Measurements from ENCODE around the gene OLAH.

OLAH gene

DNA sequence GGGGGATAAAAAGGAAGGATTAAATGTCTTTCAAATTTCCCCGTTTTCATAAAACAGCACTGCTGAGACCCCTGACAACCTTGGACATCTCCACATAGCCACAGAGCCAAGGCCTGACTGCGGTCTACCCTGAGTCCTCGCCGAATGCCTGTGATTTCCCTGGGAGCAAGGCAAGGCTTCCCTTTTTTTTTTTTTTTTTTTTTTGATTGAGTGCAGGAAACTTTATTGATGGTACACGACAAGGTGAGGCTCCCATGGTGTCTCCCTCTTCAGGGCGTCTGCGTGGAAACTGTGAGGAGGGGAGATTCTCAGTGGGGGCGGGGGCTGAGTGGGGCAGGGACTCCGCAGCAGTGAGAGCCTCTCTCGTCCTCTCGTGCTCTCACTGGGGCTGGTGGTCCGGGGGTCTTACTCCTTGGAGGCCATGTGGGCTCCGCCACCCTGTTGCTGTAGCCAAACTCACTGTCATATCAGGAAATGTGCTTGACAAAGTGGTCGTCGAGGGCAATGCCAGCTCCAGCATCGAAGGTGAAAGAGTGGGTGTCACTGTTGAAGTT lies 49.2 kb downstream of the OLAH start:
- Histone ChIP-seq H4K20me1 (ENCODE audit: insufficient read depth, low read length) (no peaks in the 10 kb centered on the region), H3K4me3 (ENCODE audit: low read length) (no peak overlapping the region), H3K27me3 (replicated peaks; ENCODE audit: insufficient read depth, low read length) (peaks cover 15% of the 10 kb centered on the region; the same call in 1 of the 2 replicates), H3F3A (ENCODE audit: insufficient read depth, low read length) (peaks cover 15% of the 10 kb centered on the region; the same call in 1 of the 2 replicates), H3K9me2 (replicated peaks; ENCODE audit: insufficient read depth, low read length) (no peaks in the 10 kb centered on the region), H3K9ac (ENCODE audit: low read length) (no peak overlapping the region), H3K36me3 (replicated peaks; ENCODE audit: insufficient read depth, low read length) (no peaks in the 10 kb centered on the region), H2AFZ (ENCODE audit: low read length) (no peak overlapping the region), H3K4me2 (ENCODE audit: low read depth, low read length) (no peak overlapping the region), H3K27ac (ENCODE audit: low read length) (no peak overlapping the region), H3K9me3 (replicated peaks; ENCODE audit: insufficient read depth, low read length) (no peaks in the 10 kb centered on the region), H3K79me2 (ENCODE audit: low read length) (peaks cover 4% of the 10 kb centered on the region), H3K4me1 (ENCODE audit: low read length) (peaks cover 3% of the 10 kb centered on the region; the same call in 1 of the 2 replicates)
- DNase-seq = no peak
- no peak for TF ChIP-seq EZH2phosphoT487 (IDR thresholded peaks at IDR 0.05; ENCODE audit: low read length)
- TF ChIP-seq EZH2 (optimal IDR thresholded peaks at IDR 0.05; ENCODE audit: low read depth, low read length) = no peak
- TF ChIP-seq, protein P1, sequence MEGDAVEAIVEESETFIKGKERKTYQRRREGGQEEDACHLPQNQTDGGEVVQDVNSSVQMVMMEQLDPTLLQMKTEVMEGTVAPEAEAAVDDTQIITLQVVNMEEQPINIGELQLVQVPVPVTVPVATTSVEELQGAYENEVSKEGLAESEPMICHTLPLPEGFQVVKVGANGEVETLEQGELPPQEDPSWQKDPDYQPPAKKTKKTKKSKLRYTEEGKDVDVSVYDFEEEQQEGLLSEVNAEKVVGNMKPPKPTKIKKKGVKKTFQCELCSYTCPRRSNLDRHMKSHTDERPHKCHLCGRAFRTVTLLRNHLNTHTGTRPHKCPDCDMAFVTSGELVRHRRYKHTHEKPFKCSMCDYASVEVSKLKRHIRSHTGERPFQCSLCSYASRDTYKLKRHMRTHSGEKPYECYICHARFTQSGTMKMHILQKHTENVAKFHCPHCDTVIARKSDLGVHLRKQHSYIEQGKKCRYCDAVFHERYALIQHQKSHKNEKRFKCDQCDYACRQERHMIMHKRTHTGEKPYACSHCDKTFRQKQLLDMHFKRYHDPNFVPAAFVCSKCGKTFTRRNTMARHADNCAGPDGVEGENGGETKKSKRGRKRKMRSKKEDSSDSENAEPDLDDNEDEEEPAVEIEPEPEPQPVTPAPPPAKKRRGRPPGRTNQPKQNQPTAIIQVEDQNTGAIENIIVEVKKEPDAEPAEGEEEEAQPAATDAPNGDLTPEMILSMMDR (IDR thresholded peaks at IDR 0.05; ENCODE audit: low read length) = no peak

DNA sequence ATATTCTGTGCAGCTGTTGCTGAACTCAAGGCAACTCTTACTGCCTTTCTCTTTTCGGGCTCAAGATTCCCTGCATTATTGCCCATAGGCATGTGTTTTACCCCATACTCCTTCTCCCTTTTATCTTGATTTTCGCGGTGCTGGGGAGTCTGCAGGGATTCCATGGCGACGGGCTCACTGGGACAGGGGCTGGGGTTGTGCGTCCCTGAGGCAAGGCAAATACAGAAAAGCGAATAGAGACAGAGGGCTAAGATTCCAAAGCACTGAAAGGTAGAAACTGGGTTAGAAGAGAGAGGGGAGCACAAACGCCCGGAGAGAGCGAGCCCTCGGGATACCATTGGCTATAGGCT lies 52.9 kb downstream of the OLAH start:
- Histone ChIP-seq H3K9me2 (replicated peaks; ENCODE audit: insufficient read depth, low read length) (no peaks in the 10 kb centered on the region), H3K9ac (ENCODE audit: low read length) (peak overlapping the region; percentile 96), H3K4me3 (ENCODE audit: low read length) (peak overlapping the region; percentile 80), H4K20me1 (ENCODE audit: insufficient read depth, low read length) (no peaks in the 10 kb centered on the region), H3K27me3 (replicated peaks; ENCODE audit: insufficient read depth, low read length) (no peaks in the 10 kb centered on the region), H3K27ac (ENCODE audit: low read length) (peak overlapping the region; percentile 97; the same call in 1 of the 2 replicates), H3K4me2 (ENCODE audit: low read depth, low read length) (peak overlapping the region; percentile 98), H2AFZ (ENCODE audit: low read length) (peak overlapping the region; percentile 98), H3K9me3 (replicated peaks; ENCODE audit: insufficient read depth, low read length) (no peaks in the 10 kb centered on the region), H3K36me3 (replicated peaks; ENCODE audit: insufficient read depth, low read length) (no peaks in the 10 kb centered on the region), H3K4me1 (ENCODE audit: low read length) (peaks cover 3% of the 10 kb centered on the region; the same call in 1 of the 2 replicates), H3K79me2 (ENCODE audit: low read length) (peaks cover 41% of the 10 kb centered on the region), H3F3A (ENCODE audit: insufficient read depth, low read length) (peaks cover 15% of the 10 kb centered on the region; the same call in 1 of the 2 replicates)
- no peak for DNase-seq
- TF ChIP-seq EZH2 (optimal IDR thresholded peaks at IDR 0.05; ENCODE audit: low read depth, low read length) = no peak

DNA sequence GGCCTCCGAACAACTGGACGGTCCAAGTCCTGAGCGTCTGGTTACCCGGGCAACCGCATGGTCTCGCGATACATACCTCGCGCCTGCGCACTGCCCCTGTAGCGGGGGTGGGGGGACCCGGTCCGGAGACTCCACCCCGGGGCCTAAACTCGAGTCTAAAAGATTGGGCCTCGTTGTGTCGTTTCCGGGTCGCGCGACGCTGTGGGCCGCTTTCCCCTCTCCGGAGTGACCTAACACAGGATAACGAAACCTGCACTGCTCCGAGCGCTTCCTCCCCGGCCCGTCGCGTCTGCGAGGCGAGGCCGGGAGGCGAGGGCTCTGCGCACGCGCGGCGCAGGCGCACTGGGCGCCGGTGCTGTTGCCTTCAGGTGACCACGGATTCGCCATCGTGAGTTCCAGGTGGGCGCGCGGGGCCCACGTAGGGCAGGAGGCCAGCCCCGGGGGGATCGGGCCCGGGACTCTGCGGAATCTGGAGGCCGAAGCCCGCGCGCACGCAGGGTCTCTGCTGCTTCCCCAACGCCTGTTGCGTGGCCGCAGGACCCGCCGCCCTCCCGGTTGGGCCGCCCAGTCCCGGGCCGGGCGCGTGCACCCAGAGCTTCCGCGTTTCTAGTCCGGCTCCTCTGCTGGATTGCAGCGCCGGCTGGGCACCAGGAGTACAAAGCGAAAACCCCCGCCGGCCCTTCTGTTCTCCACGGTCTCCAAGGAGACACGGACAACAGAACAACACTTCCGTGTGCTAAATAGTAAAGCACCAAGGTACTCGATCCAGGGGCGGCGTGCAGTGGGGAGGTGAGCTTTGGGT lies 53.5 kb downstream of the OLAH start, which contains the start of gene RPP38:
RPP38 (plus strand) TSS at position 345 of the 802 bp plus-strand sequence. CDS start 5,960 bp downstream, outside the sequence.
- no peak for TF ChIP-seq EZH2phosphoT487 (IDR thresholded peaks at IDR 0.05; ENCODE audit: low read length)
- TF ChIP-seq EZH2 (optimal IDR thresholded peaks at IDR 0.05; ENCODE audit: low read depth, low read length) = no peak
- TF ChIP-seq, protein P1 (IDR thresholded peaks at IDR 0.05; ENCODE audit: low read length) = no peak
- H2AFZ ChIP-seq (ENCODE audit: low read length) = peak within 1 kb of the TSS; percentile 98

More for the DNA sequence above, 53.5 kb downstream of the OLAH start, which contains the start of gene RPP38:
- H3K9ac ChIP-seq (ENCODE audit: low read length) = peak within 1 kb of the TSS; percentile 96
- H4K20me1 ChIP-seq (ENCODE audit: insufficient read depth, low read length) = no peaks in the 10 kb centered on the region
- peaks cover 3% of the 10 kb centered on the region; the same call in 1 of the 2 replicates for H3K4me1 ChIP-seq (ENCODE audit: low read length)
- no peaks in the 10 kb centered on the region for H3K9me3 ChIP-seq (replicated peaks; ENCODE audit: insufficient read depth, low read length)
- H3K4me3 ChIP-seq (ENCODE audit: low read length) = peak within 1 kb of the TSS; percentile 80
- H3K36me3 ChIP-seq (replicated peaks; ENCODE audit: insufficient read depth, low read length) = no peaks in the 10 kb centered on the region
- peaks cover 47% of the 10 kb centered on the region for H3K79me2 ChIP-seq (ENCODE audit: low read length)
- H3K4me2 ChIP-seq (ENCODE audit: low read depth, low read length) = peak within 1 kb of the TSS; percentile 98
- DNase-seq = peak; percentile 96
- H3K27me3 ChIP-seq (replicated peaks; ENCODE audit: insufficient read depth, low read length) = no peaks in the 10 kb centered on the region
- peak within 1 kb of the TSS; percentile 97 for H3K27ac ChIP-seq (ENCODE audit: low read length)
- H3F3A ChIP-seq (ENCODE audit: insufficient read depth, low read length) = peaks cover 15% of the 10 kb centered on the region; the same call in 1 of the 2 replicates
- H3K9me2 ChIP-seq (replicated peaks; ENCODE audit: insufficient read depth, low read length) = no peaks in the 10 kb centered on the region
